Esophagus muscularis mucosa (tissue), 4 donors: Measurements from ENCODE around the gene WDR27. TPM values are rescaled to one million over a fixed set of nuclear protein-coding genes. Genes with fewer than 3 reads are reported as not detected.

ENCODE experiments used
- DNase-seq: peaks from one replicate; pipeline ENCODE4 v3.0.0-alpha.2; 2017; ENCODE audit errors: extremely low spot score
- H3K27ac ChIP-seq, 4 donors: fragments of 200-600 bp; sonication (generic); replicated peaks in 1 of 4; 1 replicate in 3 of 4; 2 replicates in 1 of 4; pipeline ENCODE4 v1.5.1; 2016 to 2019; ENCODE audit warnings: mild to moderate bottlenecking in 1 of 4
- H3K27me3 ChIP-seq, 4 donors: fragments of 200-600 bp; sonication (generic); one replicate each; pipeline versions ENCODE4 v1.5.1 to v1.6.0; 2016 to 2019
- H3K36me3 ChIP-seq, 4 donors: fragments of 200-600 bp; sonication (generic); one replicate each; pipeline ENCODE4 v1.5.1; 2016 to 2019
- H3K4me1 ChIP-seq, 4 donors: fragments of 200-600 bp; sonication (generic); one replicate each; pipeline ENCODE4 v1.5.1; 2016 to 2019
- H3K4me3 ChIP-seq, 4 donors: fragments of 200-600 bp; sonication (generic); 1 replicate in 2 of 4; 2 replicates in 2 of 4; pipeline ENCODE4 v1.5.1; 2016 to 2019; ENCODE audit warnings: mild to moderate bottlenecking in 4 of 4, moderate library complexity in 1 of 4
- H3K9me3 ChIP-seq, 4 donors: fragments of 200-600 bp; sonication (generic); 1 replicate in 3 of 4; 2 replicates in 1 of 4; pipeline ENCODE4 v1.5.1; 2016 to 2019
- EP300 ChIP-seq: sonication (generic); formaldehyde crosslinking; IDR thresholded peaks from one replicate; pipeline ENCODE4 v1.6.1; 2017; ENCODE audit warnings: antibody characterized with exemption
- POLR2A ChIP-seq: fragments of 450-650 bp; IDR thresholded peaks from one replicate; pipeline ENCODE4 v1.6.1; 2017; ENCODE audit warnings: antibody characterized with exemption, moderate library complexity, mild to moderate bottlenecking, low read depth
- POLR2AphosphoS5 ChIP-seq, 2 donors: sonication (generic); formaldehyde crosslinking; IDR thresholded peaks; one replicate each; pipeline ENCODE4 v1.6.1; 2017; ENCODE audit warnings: antibody characterized with exemption in 2 of 2
- WGBS: methylation state at CpG from one replicate; pipeline ENCODE4 v1.1.5; 2018; 5-methylcytosine and 5-hydroxymethylcytosine counted together
- intact Hi-C: fragments of 100-400 bp; cut with DNase I; formaldehyde crosslinking; loops from one replicate; pipeline ENCODE4 v1.15.1; 2023
- total RNA-seq, 4 donors: library from RNA; depleted of rRNA; stranded (reverse); fragments of >200 nt; gene quantifications; one replicate each; pipeline versions ENCODE4 v1.1.0 to v1.2.1, GENCODE V29; 2016
- TF ChIP-seq, protein P1 (sequence below), 3 experiments: fragments of 200-600 bp in 2 of 3; fragments of 450-650 bp in 1 of 3; sonication (generic) in 2 of 3; IDR thresholded peaks; one replicate each; pipeline ENCODE4 v1.5.1; 2017 to 2019; ENCODE audit warnings: antibody characterized with exemption in 3 of 3, mild to moderate bottlenecking in 2 of 3, moderate library complexity in 1 of 3

Gene WDR27
- total RNA-seq, 4 donors from 2014 or later, result 9.3 to 18.4 (median 14.4) TPM

DNA sequence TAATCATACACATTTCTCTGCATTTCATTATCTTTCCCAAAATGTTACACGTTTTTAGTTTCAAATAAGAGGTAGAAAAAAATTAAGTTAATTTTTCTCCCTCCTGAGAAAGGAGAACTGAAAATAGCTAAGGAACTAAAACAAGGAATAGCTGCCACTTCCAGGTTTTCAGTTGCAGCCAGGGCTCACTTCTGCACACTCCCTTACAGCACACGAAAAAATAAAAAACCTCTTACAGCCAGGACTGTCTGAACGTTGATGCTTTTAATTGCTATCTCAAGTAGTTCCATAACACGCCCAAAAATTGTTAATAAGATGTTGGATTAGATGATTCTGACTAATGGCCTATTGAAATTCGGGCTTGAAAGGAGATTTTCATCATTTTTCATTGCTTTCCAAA is 294.5 kb downstream of the WDR27 start:
- WGBS, result 45% methylated on average over 5 of the region's 5 CpGs
- no peak for TF ChIP-seq EP300
- TF ChIP-seq POLR2A, result no peak
- TF ChIP-seq POLR2AphosphoS5 (IDR thresholded peaks at IDR 0.05), result no peak
- TF ChIP-seq, protein P1, sequence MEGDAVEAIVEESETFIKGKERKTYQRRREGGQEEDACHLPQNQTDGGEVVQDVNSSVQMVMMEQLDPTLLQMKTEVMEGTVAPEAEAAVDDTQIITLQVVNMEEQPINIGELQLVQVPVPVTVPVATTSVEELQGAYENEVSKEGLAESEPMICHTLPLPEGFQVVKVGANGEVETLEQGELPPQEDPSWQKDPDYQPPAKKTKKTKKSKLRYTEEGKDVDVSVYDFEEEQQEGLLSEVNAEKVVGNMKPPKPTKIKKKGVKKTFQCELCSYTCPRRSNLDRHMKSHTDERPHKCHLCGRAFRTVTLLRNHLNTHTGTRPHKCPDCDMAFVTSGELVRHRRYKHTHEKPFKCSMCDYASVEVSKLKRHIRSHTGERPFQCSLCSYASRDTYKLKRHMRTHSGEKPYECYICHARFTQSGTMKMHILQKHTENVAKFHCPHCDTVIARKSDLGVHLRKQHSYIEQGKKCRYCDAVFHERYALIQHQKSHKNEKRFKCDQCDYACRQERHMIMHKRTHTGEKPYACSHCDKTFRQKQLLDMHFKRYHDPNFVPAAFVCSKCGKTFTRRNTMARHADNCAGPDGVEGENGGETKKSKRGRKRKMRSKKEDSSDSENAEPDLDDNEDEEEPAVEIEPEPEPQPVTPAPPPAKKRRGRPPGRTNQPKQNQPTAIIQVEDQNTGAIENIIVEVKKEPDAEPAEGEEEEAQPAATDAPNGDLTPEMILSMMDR (IDR thresholded peaks at IDR 0.05), result no peak
- Histone ChIP-seq H3K27ac (no peak overlapping the region), H3K4me1 (no peaks in the 10 kb centered on the region), H3K4me3 (no peak overlapping the region), H3K27me3 (no peaks in the 10 kb centered on the region), H3K9me3 (no peaks in the 10 kb centered on the region), H3K36me3 (no peaks in the 10 kb centered on the region)
- intact Hi-C loops, result no loop called here
- DNase-seq, result no peak

Other genes starting within 250 kb of the WDR27 start
- gene C6orf120, start 97 bp upstream of the WDR27 start, total RNA-seq, result 10 to 100 TPM; 25.3 to 35.6 (median 31.2) TPM
- 10 to 100 TPM; 64.6 to 96.5 (median 78.0) TPM for gene PHF10, start 22.5 kb upstream of the WDR27 start, total RNA-seq
- gene DYNLT2, start 49.5 kb upstream of the WDR27 start, total RNA-seq, result 1 to 10 TPM in 3 of 4 donors, under 1 TPM in 1; 0.57 to 3.3 (median 1.5) TPM
- gene ERMARD, start 49.6 kb upstream of the WDR27 start, total RNA-seq, result 10 to 100 TPM in 3 of 4 donors, 1 to 10 TPM in 1; 9.6 to 13.3 (median 12.4) TPM